PC-3 (cell line): ENCODE measurements around the gene KRTAP4-9. TPM values are rescaled to one million over a fixed set of nuclear protein-coding genes. Genes with fewer than 3 reads are reported as not detected.
"Not testable (repeated sequence)": the region's sequence is repeated elsewhere in the genome, so short reads cannot be mapped to it uniquely, and the experiment has no call there.

ENCODE experiments used
- ATAC-seq: fragments of 200-7000 bp; cut with Tn5 transposase; 2 replicates; pipeline ENCODE4 v1.9.1; 2020; ENCODE audit warnings: mild to moderate bottlenecking, moderate library complexity
- BruUV-seq: library from RNA; stranded (reverse); fragments of 400-500 nt; replicated peaks from 2 replicates; lab custom pipeline; 2021; lab: Mats Ljungman, UMichigan
- CTCF ChIA-PET: fragments of 300-600 bp; sonication (Branson Sonifier 250); formaldehyde crosslinking; loops from one replicate; lab custom pipeline; 2022; ENCODE audit warnings: antibody characterized with exemption; lab: Charles Lee
- POLR2A ChIA-PET: fragments of 300-600 bp; sonication (Branson Sonifier 250); formaldehyde crosslinking; loops from one replicate; lab custom pipeline; 2022; ENCODE audit warnings: antibody characterized with exemption; ENCODE audit not compliant: unreplicated experiment; lab: Charles Lee
- DNase-seq: peaks from one replicate; pipeline ENCODE4 v3.0.0-alpha.2; 2015
- H2AFZ ChIP-seq: fragments of 300-600 bp; sonication (generic); 2 replicates; pipeline ENCODE4 v1.6.0; 2016; ENCODE audit warnings: antibody characterized with exemption, low read length
- H3F3A ChIP-seq: fragments of 300-600 bp; sonication (generic); one replicate; pipeline ENCODE4 v1.6.0; 2017; ENCODE audit warnings: antibody characterized with exemption, low read length, control low read depth, mild to moderate bottlenecking; ENCODE audit not compliant: unreplicated experiment
- H3K27ac ChIP-seq: fragments of 300-600 bp; sonication (generic); 2 replicates; pipeline ENCODE4 v1.5.1; 2016; ENCODE audit warnings: mild to moderate bottlenecking, low read length
- H3K27me3 ChIP-seq: fragments of 300-600 bp; sonication (generic); 2 replicates; pipeline ENCODE4 v1.6.1; 2016; ENCODE audit warnings: low read length, mixed read lengths
- H3K36me3 ChIP-seq: fragments of 300-600 bp; sonication (generic); 2 replicates; pipeline ENCODE4 v1.6.1; 2016; ENCODE audit warnings: low read depth, mixed run types, low read length, mixed read lengths
- H3K4me1 ChIP-seq: fragments of 300-600 bp; sonication (generic); 2 replicates; pipeline ENCODE4 v1.5.1; 2016; ENCODE audit warnings: low read length; ENCODE audit not compliant: insufficient read depth
- H3K4me2 ChIP-seq: fragments of 300-600 bp; sonication (generic); 2 replicates; pipeline ENCODE4 v1.6.0; 2016; ENCODE audit warnings: low read length
- H3K4me3 ChIP-seq: fragments of 300-600 bp; sonication (generic); 2 replicates; pipeline ENCODE4 v1.5.1; 2016; ENCODE audit warnings: mild to moderate bottlenecking, low read length, mixed read lengths
- H3K79me2 ChIP-seq: fragments of 300-600 bp; sonication (generic); 2 replicates; pipeline ENCODE4 v1.6.1; 2017; ENCODE audit warnings: low read length, mixed read lengths
- H3K9ac ChIP-seq: fragments of 300-600 bp; sonication (generic); 2 replicates; pipeline ENCODE4 v1.6.0; 2016; ENCODE audit warnings: mild to moderate bottlenecking, low read length
- H3K9me2 ChIP-seq: fragments of 300-600 bp; sonication (generic); replicated peaks from 2 replicates; pipeline ENCODE4 v1.6.1; 2016; ENCODE audit warnings: mixed run types, low read length, mixed read lengths
- H3K9me3 ChIP-seq: fragments of 300-600 bp; sonication (generic); 2 replicates; pipeline ENCODE4 v1.6.1; 2016; ENCODE audit warnings: low read length, mixed read lengths
- H4K20me1 ChIP-seq: fragments of 300-600 bp; sonication (generic); 2 replicates; pipeline ENCODE4 v1.6.1; 2016; ENCODE audit warnings: low read length, mixed read lengths
- CTCF ChIP-seq: fragments of 300-600 bp; sonication (generic); conservative IDR thresholded peaks from 2 replicates; pipeline ENCODE4 v1.5.1; 2017; ENCODE audit warnings: antibody characterized with exemption, low read depth, mild to moderate bottlenecking, low read length
- EZH2 ChIP-seq: fragments of 300-600 bp; sonication (generic); IDR thresholded peaks from one replicate; pipeline ENCODE4 v1.6.1; 2017; ENCODE audit warnings: antibody characterized with exemption, mild to moderate bottlenecking, low read length; ENCODE audit not compliant: unreplicated experiment
- EZH2phosphoT487 ChIP-seq: fragments of 300-600 bp; sonication (generic); IDR thresholded peaks from 2 replicates; pipeline ENCODE4 v1.6.1; 2018; ENCODE audit warnings: mild to moderate bottlenecking, antibody characterized with exemption, low read length, borderline replicate concordance
- intact Hi-C: fragments of 100-400 bp; cut with micrococcal nuclease; formaldehyde crosslinking; loops from 2 replicates; pipeline ENCODE4 v1.9.0; 2023
- total RNA-seq: library from RNA; depleted of rRNA; stranded (reverse); fragments of >200 nt; gene quantifications from 2 replicates; pipeline ENCODE4 v1.2.3, GENCODE V29; 2014

The KRTAP4-9 gene
- total RNA-seq, 1 experiment from 2014 or later: not detected

GRCh38 chr17:41064301-41064700 is 40.9 kb upstream of the KRTAP4-9 start:
- DNase-seq (no peak), ATAC-seq (no peak)
- no peaks in the 10 kb centered on the region for H3K79me2 ChIP-seq
- no peaks in the 10 kb centered on the region for H4K20me1 ChIP-seq
- no TSS peak for BruUV-seq
- no peaks in the 10 kb centered on the region for H3K27me3 ChIP-seq
- no peak overlapping the region for H3K4me2 ChIP-seq
- H3K4me3 ChIP-seq: no peak overlapping the region
- H2AFZ ChIP-seq: no peak overlapping the region
- H3K9ac ChIP-seq: no peak overlapping the region
- intact Hi-C loops: loop anchor here (5.0 to 10.0 kb wide), 3 partner anchors 60 to 150 kb away; partner anchors contain the start of gene KRTAP3-1
- POLR2A ChIA-PET: no interaction called here
- H3F3A ChIP-seq: peaks cover 8% of the 10 kb centered on the region
- peaks cover 76% of the 10 kb centered on the region for H3K4me1 ChIP-seq
- H3K36me3 ChIP-seq: no peaks in the 10 kb centered on the region
- peak overlapping the region; percentile 21; the same call in 1 of the 2 replicates for H3K27ac ChIP-seq
- no peaks in the 10 kb centered on the region for H3K9me2 ChIP-seq
- TF ChIP-seq CTCF (no peak), EZH2phosphoT487 (no peak), EZH2 (no peak)
- H3K9me3 ChIP-seq: no peaks in the 10 kb centered on the region
- CTCF ChIA-PET: no interaction called here

- intact Hi-C loops: loop anchor here (10.0 kb wide), 2 partner anchors 60 to 150 kb away; partner anchors contain the start of gene KRTAP3-1
Measured at GRCh38 chr17:41065016-41065689, 40.0 kb upstream of the KRTAP4-9 start.

GRCh38 chr17:41065829-41066624 is 39.2 kb upstream of the KRTAP4-9 start, which contains the start of gene KRTAP2-4:
KRTAP2-4 (minus strand) TSS chr17:41065879; CDS start chr17:41065845, 34 bp downstream.
- Histone ChIP-seq H4K20me1 (no peaks in the 10 kb centered on the region), H3K27ac (peak within 1 kb of the TSS; percentile 75), H3K4me2 (0 out of 2 replicates have a peak within 1 kb of the TSS, but pooled peaks have one; percentile 34), H3K9me3 (no peaks in the 10 kb centered on the region), H3K27me3 (no peaks in the 10 kb centered on the region), H2AFZ (no peak within 1 kb of the TSS), H3K4me1 (peaks cover 60% of the 10 kb centered on the region), H3K9ac (no peak within 1 kb of the TSS), H3F3A (no peaks in the 10 kb centered on the region), H3K79me2 (no peaks in the 10 kb centered on the region), H3K4me3 (no peak within 1 kb of the TSS), H3K36me3 (no peaks in the 10 kb centered on the region), H3K9me2 (no peaks in the 10 kb centered on the region)
- DNase-seq: peak; percentile 83
- ChIA-PET POLR2A (no interaction called here), CTCF (no interaction called here)
- BruUV-seq: no TSS peak
- TF ChIP-seq EZH2 (no peak), EZH2phosphoT487 (no peak), CTCF (no peak)
- intact Hi-C loops: loop anchor here (10.0 kb wide), 2 partner anchors 61 to 149 kb away; partner anchors contain the start of gene KRTAP3-1
- peak; percentile 67 for ATAC-seq

More at GRCh38 chr17:41065016-41065689, 40.0 kb upstream of the KRTAP4-9 start:
- H3K36me3 ChIP-seq, ATAC-seq, H3K9ac ChIP-seq, H4K20me1 ChIP-seq, H3K79me2 ChIP-seq, H3K4me3 ChIP-seq, H3K27me3 ChIP-seq, H3K9me2 ChIP-seq, H3K9me3 ChIP-seq, H2AFZ ChIP-seq, CTCF ChIA-PET, POLR2A ChIA-PET, H3F3A ChIP-seq, H3K4me2 ChIP-seq, BruUV-seq: not testable (repeated sequence)
- peak; percentile 58 for DNase-seq
- peaks cover 69% of the 10 kb centered on the region for H3K4me1 ChIP-seq
- H3K27ac ChIP-seq: peak overlapping the region; percentile 43; the same call in 1 of the 2 replicates
